CD4-positive, alpha-beta T cell treated with Interleukin-15 for 1 hour (primary cell): ENCODE data around the gene DUSP22.
A peak's percentile ranks its signal among the peaks of the same experiment; 100 is the strongest.
"Not testable (repeated sequence)": the region's sequence is repeated elsewhere in the genome, so short reads cannot be mapped to it uniquely, and the experiment has no call there.

ENCODE experiments used
- DNase-seq: peaks from one replicate; pipeline ENCODE4 v3.0.0-alpha.2; 2020

DUSP22 gene

DNA sequence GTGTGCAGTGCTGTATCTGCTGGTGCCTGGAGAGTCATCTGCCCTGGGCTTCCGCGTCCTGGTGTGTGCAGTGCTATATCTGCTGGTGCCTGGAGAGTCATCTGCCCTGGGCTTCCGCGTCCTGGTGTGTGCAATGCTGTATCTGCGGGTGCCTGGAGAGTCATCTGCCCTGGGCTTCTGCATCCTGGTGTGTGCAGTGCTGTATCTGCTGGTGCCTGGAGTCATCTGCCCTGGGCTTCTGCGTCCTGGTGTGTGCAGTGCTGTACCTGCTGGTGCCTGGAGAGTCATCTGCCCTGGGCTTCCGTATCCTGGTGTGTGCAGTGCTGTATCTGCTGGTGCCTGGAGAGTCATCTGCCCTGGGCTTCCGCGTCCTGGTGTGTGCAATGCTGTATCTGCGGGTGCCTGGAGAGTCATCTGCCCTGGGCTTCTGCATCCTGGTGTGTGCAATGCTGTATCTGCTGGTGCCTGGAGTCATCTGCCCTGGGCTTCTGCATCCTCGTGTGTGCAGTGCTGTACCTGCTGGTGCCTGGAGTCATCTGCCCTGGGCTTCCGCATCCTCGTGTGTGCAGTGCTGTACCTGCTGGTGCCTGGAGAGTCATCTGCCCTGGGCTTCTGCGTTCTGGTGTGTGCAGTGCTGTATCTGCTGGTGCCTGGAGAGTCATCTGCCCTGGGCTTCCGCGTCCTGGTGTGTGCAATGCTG is 33.0 kb downstream of the DUSP22 start:
- DNase-seq, result not testable (repeated sequence)

DNA sequence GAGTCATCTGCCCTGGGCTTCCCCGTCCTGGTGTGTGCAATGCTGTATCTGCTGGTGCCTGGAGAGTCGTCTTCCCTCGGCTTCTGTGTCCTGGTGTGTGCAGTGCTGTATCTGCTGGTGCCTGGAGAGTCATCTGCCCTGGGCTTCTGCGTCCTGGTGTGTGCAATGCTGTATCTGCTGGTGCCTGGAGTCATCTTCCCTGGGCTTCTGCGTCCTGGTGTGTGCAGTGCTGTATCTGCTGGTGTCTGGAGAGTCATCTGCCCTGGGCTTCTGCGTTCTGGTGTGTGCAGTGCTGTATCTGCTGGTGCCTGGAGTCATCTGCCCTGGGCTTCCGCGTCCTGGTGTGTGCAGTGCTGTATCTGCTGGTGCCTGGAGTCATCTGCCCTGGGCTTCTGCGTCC is 33.8 kb downstream of the DUSP22 start:
- DNase-seq, result not testable (repeated sequence)

GRCh38 chr6:326896-327537 is 34.7 kb downstream of the DUSP22 start:
- no peak for DNase-seq

DNA sequence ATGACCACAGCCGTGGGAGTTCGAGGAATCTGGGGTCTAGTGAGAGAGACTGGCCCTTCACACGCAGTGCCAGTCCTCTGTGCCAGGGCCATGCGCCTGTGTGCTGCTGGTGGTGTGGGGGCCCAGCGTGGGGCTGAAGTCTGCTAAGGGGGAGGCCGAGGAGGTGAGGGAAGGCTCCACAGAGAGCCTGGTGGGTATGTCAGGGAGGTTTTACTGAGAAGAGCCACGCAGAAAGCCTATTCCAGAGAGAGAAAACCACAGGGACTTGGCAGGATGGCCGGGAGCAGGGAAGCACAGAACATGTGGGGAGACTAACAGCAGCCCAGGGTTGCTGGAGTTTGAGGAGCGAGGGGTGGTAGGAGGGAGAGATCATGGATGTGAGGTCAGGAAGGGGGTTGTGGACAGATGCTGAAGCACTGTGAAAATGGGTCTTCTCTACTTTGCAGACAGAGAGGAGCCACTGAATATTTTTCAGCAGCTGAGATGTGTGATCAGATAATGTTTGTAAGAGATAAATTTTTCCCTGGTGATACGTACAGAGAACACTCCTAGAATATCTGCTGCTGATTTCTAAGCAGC is 35.3 kb downstream of the DUSP22 start:
- DNase-seq, result no peak

GRCh38 chr6:328136-328670 is 35.9 kb downstream of the DUSP22 start:
- peak; percentile 43 for DNase-seq

DNA sequence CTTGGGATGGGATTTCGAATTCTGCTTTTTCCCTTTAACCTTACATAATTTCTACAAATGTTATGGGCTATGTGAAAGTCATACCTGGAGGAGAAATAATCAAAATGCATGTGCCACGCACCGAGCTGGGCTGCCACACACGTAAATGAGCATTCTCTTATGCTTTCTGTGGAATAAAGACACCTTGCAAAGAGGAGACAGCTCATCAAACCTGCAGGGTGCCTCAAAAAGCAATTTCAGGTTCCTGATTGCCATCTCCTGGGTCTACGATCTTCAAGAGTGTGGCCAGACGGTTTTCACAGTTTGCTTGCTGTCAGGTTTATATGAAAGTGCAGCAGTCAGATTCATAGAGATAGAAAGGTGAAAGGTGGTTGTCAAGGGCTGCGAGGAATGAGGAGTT is 36.6 kb downstream of the DUSP22 start:
- DNase-seq, result no peak

DNA sequence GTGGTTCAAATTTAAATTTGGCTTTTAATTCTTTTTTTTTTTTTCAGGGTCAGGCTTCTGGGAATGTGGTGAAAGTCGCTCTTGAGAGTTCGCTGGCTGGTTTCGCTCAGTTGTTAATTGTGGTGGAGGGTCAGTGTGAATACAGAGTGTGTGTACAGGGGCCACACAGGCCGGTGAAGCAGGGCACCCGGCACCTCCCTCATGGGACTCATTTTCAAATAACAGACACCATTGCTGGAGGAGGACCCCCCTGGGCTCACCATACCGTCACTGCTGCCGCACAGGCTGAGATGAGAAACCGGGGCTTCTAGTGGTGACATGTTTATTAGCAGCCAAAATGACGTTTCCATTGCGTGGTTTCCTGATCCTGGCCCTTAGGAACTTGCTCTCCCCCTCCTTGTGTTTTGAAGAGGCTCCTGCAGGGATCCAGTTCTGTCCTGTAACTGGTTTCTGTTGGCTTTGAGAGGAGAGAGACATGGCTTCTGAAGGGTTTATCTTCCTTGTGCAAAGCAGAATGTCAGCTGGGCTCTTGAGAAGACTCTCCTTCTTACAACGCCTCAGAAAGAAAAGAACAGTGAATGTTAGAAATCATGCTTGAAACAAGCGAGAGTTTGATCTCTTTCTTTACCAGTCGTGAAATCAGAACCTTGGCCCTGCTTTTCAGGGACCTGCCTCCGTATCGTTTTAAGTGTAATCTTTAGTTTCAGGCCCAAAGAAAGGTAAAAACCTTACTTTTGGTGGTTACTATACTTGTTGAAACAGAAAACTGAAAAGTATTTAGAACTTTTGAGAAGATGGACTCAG is 37.8 kb downstream of the DUSP22 start:
- DNase-seq, result no peak

- no peak for DNase-seq
These were observed 38.7 kb downstream of the DUSP22 start for GRCh38 chr6:330948-331347.

GRCh38 chr6:331622-332521 is 39.6 kb downstream of the DUSP22 start:
- DNase-seq, result no peak

GRCh38 chr6:332671-333070 is 40.4 kb downstream of the DUSP22 start:
- no peak for DNase-seq

- no peak for DNase-seq
These were observed 41.2 kb downstream of the DUSP22 start for GRCh38 chr6:333379-334002.

GRCh38 chr6:334536-335510 is 42.5 kb downstream of the DUSP22 start:
- no peak for DNase-seq

DNA sequence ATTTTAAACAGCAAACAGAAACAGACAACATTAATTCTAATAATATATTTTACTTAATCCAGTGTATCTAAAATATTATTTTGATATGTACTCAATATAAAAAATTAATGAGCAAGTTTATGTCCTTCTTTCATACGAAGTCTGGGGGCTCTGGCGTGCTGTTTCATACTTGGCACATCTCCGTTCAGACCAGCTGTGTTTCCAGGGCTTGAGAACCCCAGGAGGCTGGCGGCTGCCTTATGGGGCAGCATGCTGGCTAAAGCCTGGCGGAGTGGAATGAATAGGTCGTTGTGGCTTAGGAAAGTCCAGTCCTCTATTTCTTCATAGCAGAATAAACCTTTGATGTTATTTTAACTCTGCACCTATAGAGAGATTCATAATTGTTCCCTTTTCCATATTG is 43.3 kb downstream of the DUSP22 start:
- no peak for DNase-seq

GRCh38 chr6:336159-337114 is 44.1 kb downstream of the DUSP22 start:
- DNase-seq, result peak; percentile 52

DNA sequence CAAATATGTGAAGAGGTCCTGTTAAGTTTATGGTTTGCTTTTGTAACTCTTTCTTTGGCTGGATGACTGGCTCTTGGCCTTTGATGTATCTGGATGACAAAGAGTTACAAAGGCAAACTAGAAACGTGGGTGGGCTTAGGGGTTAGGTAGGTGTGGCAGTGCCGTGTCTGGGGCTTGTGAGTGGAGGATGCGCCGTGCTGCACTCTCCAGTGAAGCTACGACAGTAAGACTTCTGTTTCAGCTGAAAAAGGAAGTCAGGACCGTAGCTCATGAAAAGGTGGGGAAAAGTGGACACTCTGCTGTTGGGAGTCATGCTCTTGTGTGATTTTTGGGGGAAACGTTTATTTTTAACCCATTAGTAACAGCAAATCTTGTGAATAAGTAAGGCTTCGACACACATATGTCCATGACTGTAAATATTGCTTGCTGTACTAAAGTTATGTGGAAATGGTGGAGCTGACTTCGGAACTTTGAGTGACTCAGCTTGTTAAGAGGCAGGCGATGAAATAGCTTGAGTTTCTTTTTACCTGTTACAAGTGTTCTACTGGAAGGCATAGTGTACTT is 45.6 kb downstream of the DUSP22 start:
- DNase-seq, result no peak

- no peak for DNase-seq
These were observed 46.6 kb downstream of the DUSP22 start for GRCh38 chr6:338815-339262.

DNA sequence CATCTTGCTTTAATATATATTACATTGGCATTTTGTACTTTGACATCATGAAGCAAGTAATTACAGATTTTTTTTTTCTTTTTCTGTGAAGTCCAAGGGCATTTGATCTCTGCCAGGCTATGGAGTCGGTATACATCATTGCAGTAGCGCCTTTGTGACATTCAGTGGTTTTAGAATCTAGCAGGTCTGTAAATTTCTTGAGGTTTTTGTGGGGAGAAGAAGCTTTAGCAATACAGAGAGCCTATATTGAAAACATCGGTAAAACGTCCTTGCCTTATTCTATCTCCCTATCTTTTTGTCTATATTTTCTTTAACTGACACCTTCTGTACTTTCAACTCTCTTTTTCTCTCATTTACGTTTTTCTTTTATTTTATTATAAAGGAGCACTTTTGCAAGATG is 47.2 kb downstream of the DUSP22 start:
- no peak for DNase-seq

GRCh38 chr6:340186-340955 is 48.1 kb downstream of the DUSP22 start:
- no peak for DNase-seq
